Measurements from ENCODE around the gene FOSL2.

DNA sequence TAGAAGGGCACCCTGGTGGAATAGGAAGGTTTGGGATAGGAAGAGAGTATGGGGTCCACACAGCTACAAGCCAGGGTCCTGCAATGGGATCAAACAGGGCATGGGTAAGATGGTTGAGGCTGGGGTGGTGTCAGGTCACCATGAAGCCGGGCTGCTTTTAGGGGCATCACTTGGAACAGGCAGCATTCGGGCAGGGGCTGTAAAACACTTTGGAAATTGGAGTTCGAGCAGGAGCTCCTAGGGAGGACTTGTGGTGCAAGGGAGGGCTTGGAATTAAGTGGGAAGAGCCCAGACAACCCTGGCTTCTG is 56.1 kb downstream of the FOSL2 start:
- TF ChIP-seq, protein P1, sequence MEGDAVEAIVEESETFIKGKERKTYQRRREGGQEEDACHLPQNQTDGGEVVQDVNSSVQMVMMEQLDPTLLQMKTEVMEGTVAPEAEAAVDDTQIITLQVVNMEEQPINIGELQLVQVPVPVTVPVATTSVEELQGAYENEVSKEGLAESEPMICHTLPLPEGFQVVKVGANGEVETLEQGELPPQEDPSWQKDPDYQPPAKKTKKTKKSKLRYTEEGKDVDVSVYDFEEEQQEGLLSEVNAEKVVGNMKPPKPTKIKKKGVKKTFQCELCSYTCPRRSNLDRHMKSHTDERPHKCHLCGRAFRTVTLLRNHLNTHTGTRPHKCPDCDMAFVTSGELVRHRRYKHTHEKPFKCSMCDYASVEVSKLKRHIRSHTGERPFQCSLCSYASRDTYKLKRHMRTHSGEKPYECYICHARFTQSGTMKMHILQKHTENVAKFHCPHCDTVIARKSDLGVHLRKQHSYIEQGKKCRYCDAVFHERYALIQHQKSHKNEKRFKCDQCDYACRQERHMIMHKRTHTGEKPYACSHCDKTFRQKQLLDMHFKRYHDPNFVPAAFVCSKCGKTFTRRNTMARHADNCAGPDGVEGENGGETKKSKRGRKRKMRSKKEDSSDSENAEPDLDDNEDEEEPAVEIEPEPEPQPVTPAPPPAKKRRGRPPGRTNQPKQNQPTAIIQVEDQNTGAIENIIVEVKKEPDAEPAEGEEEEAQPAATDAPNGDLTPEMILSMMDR (IDR thresholded peaks at IDR 0.05; ENCODE audit: borderline replicate concordance, extremely low read depth, low read length, poor library complexity, severe bottlenecking): no peak
- TF ChIP-seq EZH2 (IDR thresholded peaks at IDR 0.05; ENCODE audit: borderline replicate concordance, low read depth, low read length, severe bottlenecking): no peak
